SK-N-SH (cell line): Measurements from ENCODE around the gene PCDHGA11. TPM values are rescaled to one million over a fixed set of nuclear protein-coding genes. Genes with fewer than 3 reads are reported as not detected.

Experiments used
- CTCF ChIA-PET: fragments of 300-600, 350-600 bp; formaldehyde crosslinking; extraction: SDS; loops from one replicate; lab custom pipeline; 2021; lab: Yijun Ruan, JAX
- POLR2A ChIA-PET: fragments of 350-600 bp; sonication (Branson Sonifier 250); formaldehyde crosslinking; extraction: SDS; loops from one replicate; lab custom pipeline; 2020; ENCODE audit warnings: antibody characterized with exemption, inconsistent platforms; lab: Yijun Ruan, JAX
- DNase-seq: peaks from one replicate; pipeline ENCODE4 v3.0.0; 2012
- H2AFZ ChIP-seq: fragments of 200-600 bp; sonication (generic); 2 replicates; pipeline ENCODE4 v1.8.1; 2016; ENCODE audit warnings: antibody characterized with exemption, mild to moderate bottlenecking, low read depth
- H3F3A ChIP-seq: fragments of 200-600 bp; sonication (generic); replicated peaks from 2 replicates; pipeline ENCODE3; 2016; ENCODE audit warnings: antibody characterized with exemption, mild to moderate bottlenecking; ENCODE audit not compliant: insufficient read depth
- H3K27ac ChIP-seq, 2 experiments: fragments of 200-500 bp in 1 of 2; fragments of 200-600 bp in 1 of 2; sonication (Bioruptor generic) in 1 of 2; sonication (generic), shearing (Covaris generic) in 1 of 2; 2 replicates each; pipeline versions ENCODE4 v1.5.1 to v1.6.1; 2014 to 2016; ENCODE audit warnings: low read depth in 2 of 2, inconsistent platforms in 1 of 2, low read length in 1 of 2, mild to moderate bottlenecking in 1 of 2, mixed read lengths in 1 of 2
- H3K27me3 ChIP-seq: fragments of 200-600 bp; sonication (generic), shearing (Covaris generic); 2 replicates; pipeline ENCODE4 v1.6.1; 2016; ENCODE audit warnings: mixed run types; ENCODE audit not compliant: insufficient read depth
- H3K36me3 ChIP-seq, 2 experiments: fragments of 200-500 bp in 1 of 2; fragments of 200-600 bp in 1 of 2; sonication (Bioruptor generic) in 1 of 2; sonication (generic) in 1 of 2; replicated peaks in 1 of 2; 2 replicates each; pipeline versions ENCODE3 to v1.5.1; 2014 to 2016; ENCODE audit warnings: low read length in 1 of 2, mild to moderate bottlenecking in 1 of 2; ENCODE audit not compliant: insufficient read depth in 2 of 2, control insufficient read depth in 1 of 2
- H3K4me1 ChIP-seq, 2 experiments: fragments of 200-500 bp in 1 of 2; fragments of 200-600 bp in 1 of 2; sonication (Bioruptor generic) in 1 of 2; sonication (generic), shearing (Covaris generic) in 1 of 2; 2 replicates each; pipeline versions ENCODE4 v1.5.1 to v1.6.1; 2014 to 2016; ENCODE audit warnings: low read depth in 1 of 2, low read length in 1 of 2, mixed run types in 1 of 2; ENCODE audit not compliant: insufficient read depth in 2 of 2, control insufficient read depth in 1 of 2
- H3K4me2 ChIP-seq: fragments of 200-600 bp; sonication (generic), shearing (Covaris generic); 2 replicates; pipeline ENCODE4 v1.6.1; 2017; ENCODE audit warnings: mixed run types
- H3K4me3 ChIP-seq, 2 experiments: fragments of 200-500 bp in 1 of 2; fragments of 200-600 bp in 1 of 2; sonication (Bioruptor generic) in 1 of 2; sonication (generic), shearing (Covaris generic) in 1 of 2; 2 replicates each; pipeline versions ENCODE4 v1.5.1 to v1.8.1; 2014 to 2016; ENCODE audit warnings: low read depth in 2 of 2, inconsistent platforms in 1 of 2, low read length in 1 of 2, mild to moderate bottlenecking in 1 of 2, mixed read lengths in 1 of 2, moderate library complexity in 1 of 2
- H3K79me2 ChIP-seq: fragments of 200-600 bp; sonication (generic); 2 replicates; pipeline ENCODE4 v1.8.1; 2017; ENCODE audit warnings: mild to moderate bottlenecking; ENCODE audit not compliant: insufficient read depth
- H3K9ac ChIP-seq: fragments of 200-600 bp; sonication (generic); 2 replicates; pipeline ENCODE4 v1.6.1; 2017; ENCODE audit warnings: mixed run types
- H3K9me2 ChIP-seq: fragments of 200-600 bp; sonication (generic); 2 replicates; pipeline ENCODE4 v1.6.1; 2017; ENCODE audit warnings: mixed run types
- H3K9me3 ChIP-seq: fragments of 200-600 bp; sonication (generic); 2 replicates; pipeline ENCODE4 v1.6.1; 2017; ENCODE audit warnings: mixed run types, mild to moderate bottlenecking, moderate library complexity
- H4K20me1 ChIP-seq: fragments of 200-600 bp; sonication (generic); 2 replicates; pipeline ENCODE4 v1.6.1; 2017; ENCODE audit warnings: mild to moderate bottlenecking, mixed run types; ENCODE audit not compliant: insufficient read depth
- CHD2 ChIP-seq: fragments of 150-350 bp; IDR thresholded peaks from 2 replicates; pipeline ENCODE4 v1.6.1; 2018; ENCODE audit warnings: low read length; ENCODE audit not compliant: partially characterized antibody
- CTCF ChIP-seq: fragments of 200-600 bp; sonication (generic); IDR thresholded peaks from 2 replicates; pipeline ENCODE4 v1.6.1; 2017; ENCODE audit warnings: antibody characterized with exemption, mild to moderate bottlenecking, moderate library complexity
- ELF1 ChIP-seq: IDR thresholded peaks from 2 replicates; pipeline ENCODE4 v1.4.0; 2012
- EP300 ChIP-seq, 2 experiments: IDR thresholded peaks; 2 replicates each; pipeline versions ENCODE4 v1.4.0 to v1.6.1; 2012; ENCODE audit warnings: borderline replicate concordance in 1 of 2, low read depth in 1 of 2, low read length in 1 of 2
- FOSL2 ChIP-seq: IDR thresholded peaks from 2 replicates; pipeline ENCODE4 v1.4.0; 2012; ENCODE audit warnings: low read depth, mild to moderate bottlenecking, moderate library complexity, borderline replicate concordance
- FOXM1 ChIP-seq: IDR thresholded peaks from 2 replicates; pipeline ENCODE4 v1.4.0; 2012; ENCODE audit warnings: low read depth, mild to moderate bottlenecking
- GATA2 ChIP-seq: sonication (generic); formaldehyde crosslinking; IDR thresholded peaks from 2 replicates; pipeline ENCODE4 v1.5.0; 2020; ENCODE audit warnings: mild to moderate bottlenecking, missing genetic modification reagents
- IRF3 ChIP-seq: fragments of 150-350 bp; IDR thresholded peaks from 2 replicates; pipeline ENCODE4 v1.6.1; 2016; ENCODE audit warnings: mild to moderate bottlenecking, low read depth, low read length
- MAX ChIP-seq: IDR thresholded peaks from 2 replicates; pipeline ENCODE4 v1.4.0; 2012; ENCODE audit warnings: low read depth
- NFIC ChIP-seq: IDR thresholded peaks from 2 replicates; pipeline ENCODE4 v1.4.0; 2012; ENCODE audit warnings: borderline replicate concordance
- NRF1 ChIP-seq: IDR thresholded peaks from 2 replicates; pipeline ENCODE4 v1.6.1; 2012; ENCODE audit warnings: low read depth, mild to moderate bottlenecking, low read length
- RAD21 ChIP-seq: IDR thresholded peaks from 2 replicates; pipeline ENCODE4 v1.6.1; 2012; ENCODE audit warnings: mild to moderate bottlenecking, low read length
- RCOR1 ChIP-seq: fragments of 150-350 bp; IDR thresholded peaks from 2 replicates; pipeline ENCODE4 v1.6.1; 2017; ENCODE audit warnings: antibody characterized with exemption, low read length
- REST ChIP-seq: IDR thresholded peaks from 2 replicates; pipeline ENCODE4 v1.6.1; 2012; ENCODE audit warnings: mild to moderate bottlenecking, low read depth, low read length, moderate library complexity
- RFX5 ChIP-seq: IDR thresholded peaks from 2 replicates; pipeline ENCODE4 v1.6.1; 2012; ENCODE audit warnings: mild to moderate bottlenecking, improper control_type of control experiment, low read length
- RXRA ChIP-seq: IDR thresholded peaks from 2 replicates; pipeline ENCODE4 v1.4.0; 2012; ENCODE audit warnings: low read depth, mild to moderate bottlenecking, borderline replicate concordance
- SIN3A ChIP-seq: IDR thresholded peaks from 2 replicates; pipeline ENCODE4 v1.6.1; 2012; ENCODE audit warnings: low read depth, mild to moderate bottlenecking, low read length, moderate library complexity, borderline replicate concordance
- TAF1 ChIP-seq: IDR thresholded peaks from 2 replicates; pipeline ENCODE4 v1.6.1; 2012; ENCODE audit warnings: low read depth, mild to moderate bottlenecking, low read length, moderate library complexity, borderline replicate concordance
- TEAD4 ChIP-seq: IDR thresholded peaks from 2 replicates; pipeline ENCODE4 v1.4.0; 2012; ENCODE audit warnings: mild to moderate bottlenecking, borderline replicate concordance; ENCODE audit not compliant: insufficient read depth
- USF2 ChIP-seq: fragments of 150-350 bp; IDR thresholded peaks from 2 replicates; pipeline ENCODE4 v1.6.1; 2017; ENCODE audit warnings: antibody characterized with exemption, low read length, low read depth, borderline replicate concordance
- WGBS: methylation state at CpG from one replicate; pipeline ENCODE4 v1.1.6; 2017; ENCODE audit warnings: low lambda C conversion rate; 5-methylcytosine and 5-hydroxymethylcytosine counted together
- polyA plus RNA-seq, 3 experiments: library from polyadenylated mRNA; depleted of rRNA; stranded (reverse); fragments of >200 nt; gene quantifications; 2 replicates each; pipeline ENCODE4 v1.2.3, GENCODE V29; 2012

PCDHGA11 gene
- polyA plus RNA-seq, 1 of the 3 experiments (the other 2 are of a cell fraction) = 0.18 TPM

- H3K9me2 ChIP-seq = no peaks in the 10 kb centered on the region
- no peak overlapping the region for H2AFZ ChIP-seq
- H3K4me2 ChIP-seq = no peak overlapping the region
- no peak for TF ChIP-seq EP300 (IDR thresholded peaks at IDR 0.05; ENCODE audit: borderline replicate concordance in 1 of 2, low read depth in 1 of 2, low read length in 1 of 2)
- TF ChIP-seq TAF1 = no peak
- no peak for TF ChIP-seq CHD2
- TF ChIP-seq RAD21 = no peak
- no peak for TF ChIP-seq ELF1
- no peak for TF ChIP-seq NFIC
- TF ChIP-seq GATA2 (CRISPR knock-in tag) = no peak
- TF ChIP-seq RXRA = no peak
- no peak for TF ChIP-seq MAX
- no peak for TF ChIP-seq RFX5
- no peak for TF ChIP-seq FOSL2
- TF ChIP-seq RCOR1 = no peak
- TF ChIP-seq IRF3 = no peak
- H3F3A ChIP-seq = no peaks in the 10 kb centered on the region
- peaks cover 4% of the 10 kb centered on the region; the same call in 1 of the 2 replicates for H3K9me3 ChIP-seq
- no peak overlapping the region for H3K27ac ChIP-seq
- no peaks in the 10 kb centered on the region for H3K79me2 ChIP-seq
- H3K36me3 ChIP-seq = no peaks in the 10 kb centered on the region
- H3K4me3 ChIP-seq = no peak overlapping the region
- no peaks in the 10 kb centered on the region for H3K4me1 ChIP-seq
- no peak overlapping the region for H3K9ac ChIP-seq
- DNase-seq = no peak
- ChIA-PET CTCF (interaction anchor here (1.4 to 1.5 kb wide), 2 partner anchors 116 to 126 kb away, joined by 4 to 5 read pairs; no protein-coding TSS in a partner anchor), POLR2A (no interaction called here)
- 92% methylated on average over 38 of the region's 50 CpGs for WGBS
- H3K27me3 ChIP-seq = no peaks in the 10 kb centered on the region
- H4K20me1 ChIP-seq = no peaks in the 10 kb centered on the region
Measured at GRCh38 chr5:141441571-141442170, 20.8 kb downstream of the PCDHGA11 start.

- H3K36me3 ChIP-seq = peaks cover 0 to 3% of the 10 kb centered on the region in 2 experiments
- peak overlapping the region in 1 of 2 experiments; percentile 36; a peak in 1 of 4 replicates for H3K27ac ChIP-seq
- 89% methylated on average over 3 of the region's 3 CpGs for WGBS
- ChIA-PET CTCF (interaction anchor here (1.7 to 4.6 kb wide), 2 partner anchors 10 to 102 kb away, joined by 4 to 16 read pairs; partner anchors contain the start of gene PCDHGC3), POLR2A (no interaction called here)
- no peak overlapping the region for H3K4me3 ChIP-seq
- H3F3A ChIP-seq = peaks cover 7% of the 10 kb centered on the region
- H4K20me1 ChIP-seq = no peaks in the 10 kb centered on the region; the same call in 1 of the 2 replicates
- H3K9me3 ChIP-seq = no peaks in the 10 kb centered on the region
- no peaks in the 10 kb centered on the region for H3K9me2 ChIP-seq
- H2AFZ ChIP-seq = no peak overlapping the region
- no peak overlapping the region for H3K4me2 ChIP-seq
- DNase-seq = no peak
- no peaks in the 10 kb centered on the region for H3K27me3 ChIP-seq
- no peaks in the 10 kb centered on the region for H3K4me1 ChIP-seq
- no peak overlapping the region for H3K9ac ChIP-seq
- H3K79me2 ChIP-seq = peaks cover 9% of the 10 kb centered on the region
- no peak for TF ChIP-seq NRF1
- no peak for TF ChIP-seq FOXM1
- TF ChIP-seq ELF1 = no peak
- TF ChIP-seq CTCF = no peak
- no peak for TF ChIP-seq RCOR1
- TF ChIP-seq USF2 = no peak
- no peak for TF ChIP-seq TEAD4
- TF ChIP-seq SIN3A = no peak
- no peak for TF ChIP-seq RFX5
- TF ChIP-seq REST = no peak
Measured at GRCh38 chr5:141465351-141465750, 44.5 kb downstream of the PCDHGA11 start.
